Measurements from ENCODE around the gene TADA2A. TPM values are rescaled to one million over a fixed set of nuclear protein-coding genes. Genes with fewer than 3 reads are reported as not detected.
A peak's percentile ranks its signal among the peaks of the same experiment; 100 is the strongest.

The TADA2A gene
- total RNA-seq, 1 experiment from 2014 or later: 24.6 TPM

- no TSS peak for BruUV-seq (replicated peaks)
- Histone ChIP-seq H3K9ac (ENCODE audit: low read length) (peak within 1 kb of the TSS; percentile 78), H3K36me3 (ENCODE audit: control insufficient read depth in 1 of 2, insufficient read depth in 2 of 2, low read length in 2 of 2) (no peaks in the 10 kb centered on the region), H3K4me1 (ENCODE audit: control insufficient read depth in 1 of 2, insufficient read depth in 2 of 2, low read length in 2 of 2) (peaks cover 43 to 65% of the 10 kb centered on the region in 2 experiments), H3K4me2 (ENCODE audit: low read length) (peak within 1 kb of the TSS; percentile 96), H2AFZ (ENCODE audit: low read depth, low read length, poor library complexity, severe bottlenecking) (no peak within 1 kb of the TSS), H3K9me2 (ENCODE audit: insufficient read depth) (no peaks in the 10 kb centered on the region), H3K27me3 (ENCODE audit: insufficient read depth, low read length) (no peaks in the 10 kb centered on the region), H3K4me3 (replicated peaks in 1 of 2; ENCODE audit: low read depth in 1 of 2, low read length in 2 of 2) (peak within 1 kb of the TSS; percentile 72 to 76), H3K27ac (ENCODE audit: low read depth, low read length) (peak within 1 kb of the TSS; percentile 91), H4K20me1 (ENCODE audit: insufficient read depth) (peaks cover 9% of the 10 kb centered on the region; the same call in 1 of the 2 replicates), H3K79me2 (ENCODE audit: insufficient read depth, low read length) (peaks cover 44% of the 10 kb centered on the region), H3K9me3 (ENCODE audit: control insufficient read depth in 1 of 2, insufficient read depth in 1 of 2, low read depth in 1 of 2, low read length in 2 of 2) (no peaks in the 10 kb centered on the region)
- ATAC-seq (peak; percentile 78), DNase-seq (ENCODE audit: low read depth, low spot score) (peak; percentile 57)
- intact Hi-C loops (cut with micrococcal nuclease): loop anchor here (2.0 to 5.0 kb wide), 2 partner anchors 83 to 118 kb away; partner anchors contain the start of genes ACACA, SYNRG and TADA2A
- ChIA-PET POLR2A (no interaction called here), CTCF (no interaction called here), RAD21 (ENCODE audit: low non-redundant PET in 1 of 2, low total read pairs in 2 of 2, uncharacterized antibody in 2 of 2, unreplicated experiment in 2 of 2) (no interaction called here)
- TF ChIP-seq ATF3 (IDR thresholded peaks at IDR 0.05) (no peak), SIN3A (IDR thresholded peaks at IDR 0.05; ENCODE audit: low read depth) (0 out of 2 replicates have a peak, but pooled peaks have one; percentile 40), SP1 (IDR thresholded peaks at IDR 0.05; ENCODE audit: low read depth) (no peak), YY1 (IDR thresholded peaks at IDR 0.05; ENCODE audit: extremely low read depth, insufficient replicate concordance, low read depth, low read length) (no peak), ZNF274 (IDR thresholded peaks at IDR 0.05; ENCODE audit: low read depth, low read length) (no peak), EZH2 (IDR thresholded peaks at IDR 0.05) (no peak), EZH2phosphoT487 (IDR thresholded peaks at IDR 0.05; ENCODE audit: borderline replicate concordance) (no peak), POLR2AphosphoS5 (IDR thresholded peaks at IDR 0.05; ENCODE audit: low read depth, low read length) (peak; percentile 79), SRF (IDR thresholded peaks at IDR 0.05; ENCODE audit: low read depth) (no peak), ELF1 (IDR thresholded peaks at IDR 0.05; ENCODE audit: borderline replicate concordance, low read depth) (no peak), CBX3 (IDR thresholded peaks at IDR 0.05; ENCODE audit: low read depth) (no peak), ZBTB33 (IDR thresholded peaks at IDR 0.05; ENCODE audit: extremely low read depth, insufficient replicate concordance, low read length) (no peak), JUND (IDR thresholded peaks at IDR 0.05) (no peak), RAD21 (IDR thresholded peaks at IDR 0.05; ENCODE audit: low read depth) (no peak), MAX (IDR thresholded peaks at IDR 0.05) (peak; percentile 82), CEBPB (IDR thresholded peaks at IDR 0.05; ENCODE audit: low read depth) (no peak), REST (IDR thresholded peaks at IDR 0.05; ENCODE audit: low read depth) (no peak), EGR1 (IDR thresholded peaks at IDR 0.05; ENCODE audit: low read depth) (0 out of 2 replicates have a peak, but pooled peaks have one; percentile 21), POLR2A (IDR thresholded peaks at IDR 0.05; ENCODE audit: borderline replicate concordance, extremely low read depth, insufficient read depth, insufficient read length) (peak; percentile 48)
These were observed 82.7 kb downstream of the TADA2A start, which contains the start of gene DUSP14 for GRCh38 chr17:37489197-37490001. Gene DUSP14, plus strand, starts transcription at chr17:37489891. Its CDS starts 22,382 bp downstream, at chr17:37512273.
